ENCODE data around the gene TRPM2. TPM values are rescaled to one million over a fixed set of nuclear protein-coding genes. Genes with fewer than 3 reads are reported as not detected.
"Not testable (repeated sequence)": the region's sequence is repeated elsewhere in the genome, so short reads cannot be mapped to it uniquely, and the experiment has no call there.

TRPM2 gene
- total RNA-seq, 3 donors from 2014 or later (not counting 1 experiment from before 2014, with no cell fraction given): 21.7 to 70.5 (median 25.2) TPM

- WGBS (ENCODE audit: insufficient coverage): 95% methylated on average over 30 of the region's 30 CpGs
- Histone ChIP-seq H3K4me3 (ENCODE audit: low read length) (no peak overlapping the region), H3K4me1 (ENCODE audit: control insufficient read depth, insufficient read depth, low read length) (no peaks in the 10 kb centered on the region), H3K36me3 (ENCODE audit: control insufficient read depth, insufficient read depth, low read length) (peaks cover 8% of the 10 kb centered on the region), H3K9me3 (ENCODE audit: control insufficient read depth, insufficient read depth, low read length) (no peaks in the 10 kb centered on the region), H3K27ac (ENCODE audit: low read length) (no peak overlapping the region), H3K27me3 (ENCODE audit: control insufficient read depth, insufficient read depth, low read length) (no peaks in the 10 kb centered on the region)
- TF ChIP-seq, protein P1, sequence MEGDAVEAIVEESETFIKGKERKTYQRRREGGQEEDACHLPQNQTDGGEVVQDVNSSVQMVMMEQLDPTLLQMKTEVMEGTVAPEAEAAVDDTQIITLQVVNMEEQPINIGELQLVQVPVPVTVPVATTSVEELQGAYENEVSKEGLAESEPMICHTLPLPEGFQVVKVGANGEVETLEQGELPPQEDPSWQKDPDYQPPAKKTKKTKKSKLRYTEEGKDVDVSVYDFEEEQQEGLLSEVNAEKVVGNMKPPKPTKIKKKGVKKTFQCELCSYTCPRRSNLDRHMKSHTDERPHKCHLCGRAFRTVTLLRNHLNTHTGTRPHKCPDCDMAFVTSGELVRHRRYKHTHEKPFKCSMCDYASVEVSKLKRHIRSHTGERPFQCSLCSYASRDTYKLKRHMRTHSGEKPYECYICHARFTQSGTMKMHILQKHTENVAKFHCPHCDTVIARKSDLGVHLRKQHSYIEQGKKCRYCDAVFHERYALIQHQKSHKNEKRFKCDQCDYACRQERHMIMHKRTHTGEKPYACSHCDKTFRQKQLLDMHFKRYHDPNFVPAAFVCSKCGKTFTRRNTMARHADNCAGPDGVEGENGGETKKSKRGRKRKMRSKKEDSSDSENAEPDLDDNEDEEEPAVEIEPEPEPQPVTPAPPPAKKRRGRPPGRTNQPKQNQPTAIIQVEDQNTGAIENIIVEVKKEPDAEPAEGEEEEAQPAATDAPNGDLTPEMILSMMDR (IDR thresholded peaks at IDR 0.05): no peak
- Mint-ChIP-seq H3K4me1 (peaks cover 5 to 11% of the 10 kb centered on the region in 2 donors), H3K4me3 (no peak overlapping the region), H3K27me3 (ENCODE audit: low read depth in 2 of 2) (no peaks in the 10 kb centered on the region), H3K9me3 (peaks cover 2% of the 10 kb centered on the region in 2 donors), H3K27ac (peak overlapping the region in 1 of 2 donors; percentile 33), H3K36me3 (peaks cover 6% of the 10 kb centered on the region)
- no peak for DNase-seq
- intact Hi-C loops (cut with micrococcal nuclease): no loop called here
- no peak for ATAC-seq
Measured at GRCh38 chr21:44414291-44415072, 61.1 kb downstream of the TRPM2 start.

DNA sequence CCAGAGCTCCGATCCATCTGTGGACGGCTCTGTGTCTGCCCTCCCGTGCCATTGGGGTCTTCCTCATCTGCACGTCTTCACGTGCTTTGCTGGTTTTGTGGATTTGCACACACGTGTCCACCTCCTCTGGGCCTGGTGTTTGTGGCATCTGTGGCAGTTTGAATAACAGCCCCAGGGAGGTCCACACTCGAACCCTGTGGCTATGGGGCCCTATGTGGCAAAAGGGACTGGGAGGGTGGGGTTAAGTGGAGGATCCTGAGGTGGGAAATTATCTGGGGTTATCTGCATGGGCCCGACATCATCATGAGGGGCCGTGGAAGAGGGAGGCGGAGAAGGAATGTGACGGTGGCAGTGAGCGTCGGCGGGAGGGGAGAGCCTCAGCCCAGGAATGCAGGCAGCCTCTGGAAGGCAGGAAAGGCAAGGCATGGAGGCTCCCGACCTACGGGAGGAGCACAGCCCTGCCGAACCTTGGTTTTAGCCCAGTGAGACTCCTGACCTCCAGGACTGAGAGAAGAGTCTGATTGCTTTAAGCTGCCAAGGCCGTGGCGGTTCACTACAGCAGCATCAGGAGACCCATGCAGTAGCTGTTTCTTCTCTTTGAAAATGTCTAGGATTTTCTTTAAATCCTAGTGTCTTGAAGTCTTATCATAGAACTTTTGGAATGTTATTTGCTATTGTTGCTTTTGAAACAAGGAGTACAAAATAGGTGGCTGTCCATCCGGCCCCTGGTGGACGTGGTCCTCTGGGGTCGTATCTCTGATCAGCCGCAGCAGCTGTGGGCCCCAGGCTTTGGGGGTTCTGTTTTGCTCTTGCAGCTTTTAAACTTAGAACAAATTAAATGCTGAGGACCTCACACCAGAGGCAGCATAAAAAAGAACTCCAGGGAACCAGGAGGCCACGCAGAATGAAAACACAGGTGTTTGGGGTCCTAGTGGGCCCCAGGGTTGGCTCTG, 61.9 kb downstream of the TRPM2 start:
- H3K9me3 ChIP-seq (ENCODE audit: control insufficient read depth, insufficient read depth, low read length): no peaks in the 10 kb centered on the region
- H3K4me1 ChIP-seq (ENCODE audit: control insufficient read depth, insufficient read depth, low read length): no peaks in the 10 kb centered on the region
- TF ChIP-seq, protein P1 (IDR thresholded peaks at IDR 0.05): no peak
- Mint-ChIP-seq H3K9me3 (peaks cover 5 to 6% of the 10 kb centered on the region in 2 donors), H3K27me3 (ENCODE audit: low read depth in 2 of 2) (no peaks in the 10 kb centered on the region), H3K36me3 (peaks cover 6% of the 10 kb centered on the region), H3K4me1 (peaks cover 5 to 20% of the 10 kb centered on the region in 2 donors), H3K27ac (peak overlapping the region in 1 of 2 donors; percentile 33), H3K4me3 (no peak overlapping the region)
- no peaks in the 10 kb centered on the region for H3K27me3 ChIP-seq (ENCODE audit: control insufficient read depth, insufficient read depth, low read length)
- H3K36me3 ChIP-seq (ENCODE audit: control insufficient read depth, insufficient read depth, low read length): peaks cover 8% of the 10 kb centered on the region
- 90% methylated on average over 24 of the region's 24 CpGs for WGBS (ENCODE audit: insufficient coverage)
- H3K4me3 ChIP-seq (ENCODE audit: low read length): no peak overlapping the region
- no peak overlapping the region for H3K27ac ChIP-seq (ENCODE audit: low read length)
- intact Hi-C loops (cut with micrococcal nuclease): no loop called here
- ATAC-seq (no peak), DNase-seq (no peak)

DNA sequence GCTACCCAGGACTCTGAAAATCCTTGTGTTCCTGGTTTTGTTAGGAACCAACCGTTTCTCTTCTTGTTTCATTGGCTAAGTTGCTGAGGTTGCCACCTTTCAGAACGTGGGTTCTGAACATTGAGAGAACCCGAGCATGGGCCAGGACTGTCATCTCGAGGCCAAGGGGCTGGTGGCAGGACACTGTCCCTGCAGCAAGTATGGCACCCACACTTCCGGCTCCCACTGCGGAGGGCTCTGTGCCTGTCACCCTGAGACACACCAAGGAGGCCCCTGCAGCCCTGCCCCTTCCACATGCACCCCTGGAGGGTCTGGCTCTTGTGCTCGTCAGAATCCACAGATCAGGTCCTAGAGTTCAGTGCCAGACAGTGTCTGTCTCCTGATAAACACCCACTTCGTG, 62.8 kb downstream of the TRPM2 start:
- Histone ChIP-seq H3K4me1 (ENCODE audit: control insufficient read depth, insufficient read depth, low read length) (no peaks in the 10 kb centered on the region), H3K4me3 (ENCODE audit: low read length) (no peak overlapping the region), H3K36me3 (ENCODE audit: control insufficient read depth, insufficient read depth, low read length) (peaks cover 8% of the 10 kb centered on the region), H3K27ac (ENCODE audit: low read length) (no peak overlapping the region), H3K27me3 (ENCODE audit: control insufficient read depth, insufficient read depth, low read length) (no peaks in the 10 kb centered on the region), H3K9me3 (ENCODE audit: control insufficient read depth, insufficient read depth, low read length) (no peaks in the 10 kb centered on the region)
- no peak overlapping the region for H3K27ac Mint-ChIP-seq
- 86% methylated on average over 8 of the region's 8 CpGs for WGBS (ENCODE audit: insufficient coverage)
- ATAC-seq (no peak), DNase-seq (no peak)
- H3K9me3 Mint-ChIP-seq: peaks cover 5 to 6% of the 10 kb centered on the region in 2 donors
- TF ChIP-seq, protein P1 (IDR thresholded peaks at IDR 0.05): no peak
- H3K27me3 Mint-ChIP-seq (ENCODE audit: low read depth in 2 of 2): no peaks in the 10 kb centered on the region
- no peak overlapping the region for H3K4me3 Mint-ChIP-seq
- H3K4me1 Mint-ChIP-seq: peaks cover 5 to 20% of the 10 kb centered on the region in 2 donors
- H3K36me3 Mint-ChIP-seq: peaks cover 6% of the 10 kb centered on the region
- intact Hi-C loops (cut with micrococcal nuclease): no loop called here

GRCh38 chr21:44417621-44418107, 64.2 kb downstream of the TRPM2 start:
- H3K27ac ChIP-seq (ENCODE audit: low read length); H3K9me3 Mint-ChIP-seq; H3K4me1 ChIP-seq (ENCODE audit: control insufficient read depth, insufficient read depth, low read length); H3K36me3 ChIP-seq (ENCODE audit: control insufficient read depth, insufficient read depth, low read length); H3K36me3 Mint-ChIP-seq; H3K4me3 Mint-ChIP-seq; H3K27me3 ChIP-seq (ENCODE audit: control insufficient read depth, insufficient read depth, low read length); H3K9me3 ChIP-seq (ENCODE audit: control insufficient read depth, insufficient read depth, low read length); intact Hi-C loops (cut with micrococcal nuclease); H3K27me3 Mint-ChIP-seq (ENCODE audit: low read depth in 2 of 2); ATAC-seq; DNase-seq; H3K4me3 ChIP-seq (ENCODE audit: low read length): not testable (repeated sequence)
- Mint-ChIP-seq H3K27ac (peak overlapping the region in 1 of 2 donors; percentile 33), H3K4me1 (peaks cover 5 to 16% of the 10 kb centered on the region in 2 donors)
- 94% methylated on average over 21 of the region's 21 CpGs for WGBS (ENCODE audit: insufficient coverage)
